Measurements from ENCODE around the gene FAM193B. TPM values are rescaled to one million over a fixed set of nuclear protein-coding genes. Genes with fewer than 3 reads are reported as not detected.
A peak's percentile ranks its signal among the peaks of the same experiment; 100 is the strongest.
"Not testable (repeated sequence)": the region's sequence is repeated elsewhere in the genome, so short reads cannot be mapped to it uniquely, and the experiment has no call there.

Gene FAM193B
- total RNA-seq, 1 donor from 2014 or later, result 29.5 TPM

GRCh38 chr5:177495243-177496060 lies 58.9 kb downstream of the FAM193B start:
- intact Hi-C loops (cut with DNase I), result loop anchor here (1.0 kb wide), 1 partner anchor 16 kb away; no protein-coding TSS in a partner anchor
- no peak for DNase-seq (ENCODE audit: missing footprints)
- no peak for ATAC-seq

GRCh38 chr5:177494346-177495195 lies 59.8 kb downstream of the FAM193B start:
- peak; percentile 76 for DNase-seq (ENCODE audit: missing footprints)
- intact Hi-C loops (cut with DNase I), result no loop called here
- no peak for ATAC-seq

DNA sequence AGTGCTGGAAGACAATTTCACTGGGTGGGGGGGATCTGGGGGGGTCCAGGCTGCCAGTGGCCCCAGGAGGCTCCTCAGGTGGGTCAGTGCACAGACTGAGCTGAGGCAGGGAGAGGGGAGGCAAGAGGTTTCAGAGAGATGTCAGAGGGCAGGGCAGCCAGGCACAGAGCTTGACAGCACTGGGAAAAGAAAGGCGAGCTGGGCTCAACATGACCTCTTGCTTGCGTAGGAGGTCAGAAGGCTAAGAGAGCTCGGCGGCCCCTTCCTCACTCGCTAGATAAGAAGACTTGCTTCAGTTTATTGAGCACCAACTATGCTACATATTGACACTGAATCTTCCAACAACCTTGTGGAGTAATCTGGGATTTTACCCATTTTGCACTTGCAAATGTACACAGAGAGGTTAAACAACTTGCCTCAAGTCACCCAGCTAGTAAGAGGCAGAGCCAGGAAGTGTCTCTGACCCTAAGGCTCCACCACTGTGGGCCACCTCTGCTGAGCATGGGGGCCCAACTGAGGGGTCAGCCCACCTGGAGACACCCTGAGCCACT lies 60.5 kb downstream of the FAM193B start:
- DNase-seq (ENCODE audit: missing footprints) (no peak), ATAC-seq (no peak)
- intact Hi-C loops (cut with DNase I), result no loop called here

- DNase-seq (ENCODE audit: missing footprints), result no peak
- intact Hi-C loops (cut with DNase I), result no loop called here
- no peak for ATAC-seq
Observed at GRCh38 chr5:177492841-177493240, 61.5 kb downstream of the FAM193B start.

DNA sequence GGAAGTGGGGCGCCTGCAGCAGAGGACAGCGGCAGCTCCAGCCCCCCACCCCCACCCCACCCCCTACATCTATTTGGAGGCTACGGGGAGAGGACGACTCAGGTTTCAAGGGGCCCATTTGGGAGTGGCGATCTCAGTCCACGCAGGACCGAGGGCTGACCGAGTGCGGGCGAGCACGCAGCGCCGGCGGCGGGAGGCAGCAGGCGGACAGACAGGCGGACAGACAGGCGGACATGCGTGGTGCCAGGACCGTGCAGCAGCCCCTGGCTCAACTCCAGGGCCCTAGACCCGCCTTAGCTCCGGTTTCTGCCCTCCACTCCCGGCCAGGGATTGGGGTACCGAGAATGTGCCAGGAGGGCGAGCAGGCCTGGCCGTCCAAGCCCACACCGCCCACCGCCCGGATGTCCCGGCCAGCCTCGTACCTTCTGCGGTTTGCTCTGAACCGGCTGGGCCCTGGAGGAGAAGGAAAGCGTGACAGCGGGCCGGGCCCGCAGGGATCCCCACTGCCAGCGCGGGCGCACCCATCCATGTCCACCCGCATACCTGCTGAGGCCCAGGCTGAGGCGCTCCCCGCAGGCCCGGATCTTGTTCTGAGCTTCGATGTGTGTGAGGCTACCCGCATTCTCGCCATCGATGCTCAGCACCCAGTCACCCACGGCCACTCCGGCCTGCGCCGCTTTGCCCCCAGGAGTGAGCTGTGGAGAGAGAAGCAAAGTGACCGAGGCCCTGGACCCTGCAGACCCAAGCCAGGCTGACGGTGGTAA lies 62.2 kb downstream of the FAM193B start:
- intact Hi-C loops (cut with DNase I), result no loop called here
- no peak for DNase-seq (ENCODE audit: missing footprints)
- no peak for ATAC-seq

GRCh38 chr5:177491429-177491945 lies 62.9 kb downstream of the FAM193B start:
- no peak for DNase-seq (ENCODE audit: missing footprints)
- intact Hi-C loops (cut with DNase I), result no loop called here
- ATAC-seq, result no peak

DNA sequence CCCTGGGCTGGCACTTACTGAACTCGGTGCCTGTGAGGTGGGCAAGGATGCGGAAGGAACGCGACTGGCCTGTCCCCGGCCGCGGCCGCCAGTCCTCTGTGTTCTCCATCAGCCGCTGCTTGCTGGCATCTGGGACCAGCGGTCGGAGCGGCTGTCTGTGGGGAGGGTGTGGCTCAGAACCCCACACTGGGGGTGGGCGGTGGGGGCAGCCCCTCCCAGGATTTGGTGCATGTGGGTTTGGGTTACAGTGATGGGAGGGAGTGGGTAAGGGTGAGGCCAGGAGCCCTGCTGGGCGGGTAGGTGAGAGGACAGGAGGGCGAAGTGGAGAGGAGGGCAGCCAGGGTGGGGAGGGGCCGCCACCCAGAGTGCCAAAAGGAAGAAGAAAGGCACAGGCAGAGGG lies 63.4 kb downstream of the FAM193B start:
- no peak for ATAC-seq
- intact Hi-C loops (cut with DNase I), result no loop called here
- DNase-seq (ENCODE audit: missing footprints), result no peak

GRCh38 chr5:177490311-177490991 lies 63.9 kb downstream of the FAM193B start:
- ATAC-seq (no peak), DNase-seq (ENCODE audit: missing footprints) (no peak)
- intact Hi-C loops (cut with DNase I), result no loop called here

- ATAC-seq, result no peak
- no peak for DNase-seq (ENCODE audit: missing footprints)
- intact Hi-C loops (cut with DNase I), result no loop called here
Observed at GRCh38 chr5:177489119-177489716, 65.1 kb downstream of the FAM193B start.

GRCh38 chr5:177487975-177488374 lies 66.4 kb downstream of the FAM193B start:
- no peak for DNase-seq (ENCODE audit: missing footprints)
- no peak for ATAC-seq
- intact Hi-C loops (cut with DNase I), result no loop called here

- ATAC-seq (no peak), DNase-seq (ENCODE audit: missing footprints) (no peak)
- intact Hi-C loops (cut with DNase I), result no loop called here
Observed at GRCh38 chr5:177487144-177487543, 67.2 kb downstream of the FAM193B start.

DNA sequence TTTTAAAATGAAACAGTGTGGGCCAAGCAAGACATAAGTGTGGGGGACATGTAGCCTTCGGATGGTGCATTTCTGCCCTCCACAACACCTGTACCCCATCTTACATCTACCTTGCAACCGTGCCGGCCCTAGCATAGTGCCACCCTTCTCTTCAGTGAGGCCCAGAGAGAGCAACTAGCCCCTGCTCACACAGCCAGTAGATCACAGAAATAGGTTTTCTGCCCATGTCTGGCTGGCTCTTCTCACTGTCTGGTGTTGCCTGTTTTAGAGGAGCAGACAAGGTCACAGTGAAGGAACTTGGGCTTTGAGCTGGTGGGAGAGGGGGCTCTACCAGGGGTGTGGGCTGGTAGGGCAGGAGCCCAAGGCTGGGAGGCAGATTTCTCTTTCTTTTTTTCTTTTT lies 68.1 kb downstream of the FAM193B start:
- intact Hi-C loops (cut with DNase I), result no loop called here
- no peak for DNase-seq (ENCODE audit: missing footprints)

GRCh38 chr5:177485753-177486152 lies 68.6 kb downstream of the FAM193B start:
- intact Hi-C loops (cut with DNase I); DNase-seq (ENCODE audit: missing footprints); ATAC-seq: not testable (repeated sequence)

More for the DNA sequence above, 68.1 kb downstream of the FAM193B start:
- ATAC-seq, result no peak

- DNase-seq (ENCODE audit: missing footprints), result no peak
- ATAC-seq, result no peak
Observed at GRCh38 chr5:177484902-177485549, 69.3 kb downstream of the FAM193B start.

GRCh38 chr5:177483994-177484901 lies 70.1 kb downstream of the FAM193B start:
- no peak for DNase-seq (ENCODE audit: missing footprints)
- no peak for ATAC-seq
- intact Hi-C loops (cut with DNase I), result no loop called here

More at GRCh38 chr5:177484902-177485549, 69.3 kb downstream of the FAM193B start:
- intact Hi-C loops (cut with DNase I), result no loop called here

GRCh38 chr5:177483042-177483441 lies 71.3 kb downstream of the FAM193B start:
- DNase-seq (ENCODE audit: missing footprints), result no peak
- intact Hi-C loops (cut with DNase I), result no loop called here
- ATAC-seq, result no peak
